Duodenal mucosa (tissue), 2 donors: ENCODE data around the gene USP10.

Source experiments
- H3K27ac ChIP-seq: one replicate; pipeline ENCODE4 v1.7.0; 2013; ENCODE audit warnings: low read depth, low read length
- H3K27me3 ChIP-seq, 2 donors: one replicate each; pipeline ENCODE4 v1.7.0; 2013; ENCODE audit warnings: low read length in 2 of 2, control low read depth in 1 of 2; ENCODE audit not compliant: insufficient read depth in 2 of 2, control insufficient read depth in 1 of 2
- H3K36me3 ChIP-seq, 2 donors: one replicate each; pipeline ENCODE4 v1.7.0; 2013; ENCODE audit warnings: low read length in 2 of 2, control low read depth in 1 of 2; ENCODE audit not compliant: insufficient read depth in 2 of 2, control insufficient read depth in 1 of 2
- H3K4me1 ChIP-seq, 2 donors: one replicate each; pipeline ENCODE4 v1.7.0; 2013; ENCODE audit warnings: low read length in 2 of 2, control low read depth in 1 of 2; ENCODE audit not compliant: insufficient read depth in 2 of 2, control insufficient read depth in 1 of 2
- H3K4me3 ChIP-seq, 2 donors: one replicate each; pipeline ENCODE4 v1.7.0; 2013; ENCODE audit warnings: low read length in 2 of 2, low read depth in 1 of 2
- H3K9ac ChIP-seq, 2 donors: one replicate each; pipeline ENCODE4 v1.7.0; 2013; ENCODE audit warnings: low read length in 2 of 2, low read depth in 1 of 2
- H3K9me3 ChIP-seq, 2 donors: one replicate each; pipeline ENCODE4 v1.7.0; 2013; ENCODE audit warnings: low read length in 2 of 2, control low read depth in 1 of 2; ENCODE audit not compliant: control insufficient read depth in 1 of 2

USP10 gene

GRCh38 chr16:84659656-84660300 is 40.0 kb upstream of the USP10 start:
- H3K4me1 ChIP-seq: peaks cover 0 to 8% of the 10 kb centered on the region in 2 donors
- peaks cover 53 to 76% of the 10 kb centered on the region in 2 donors for H3K36me3 ChIP-seq
- no peak overlapping the region for H3K9ac ChIP-seq
- H3K9me3 ChIP-seq: no peaks in the 10 kb centered on the region
- H3K27ac ChIP-seq: no peak overlapping the region
- no peaks in the 10 kb centered on the region for H3K27me3 ChIP-seq
- no peak overlapping the region for H3K4me3 ChIP-seq

GRCh38 chr16:84660973-84661372 is 38.8 kb upstream of the USP10 start:
- no peaks in the 10 kb centered on the region for H3K9me3 ChIP-seq

DNA sequence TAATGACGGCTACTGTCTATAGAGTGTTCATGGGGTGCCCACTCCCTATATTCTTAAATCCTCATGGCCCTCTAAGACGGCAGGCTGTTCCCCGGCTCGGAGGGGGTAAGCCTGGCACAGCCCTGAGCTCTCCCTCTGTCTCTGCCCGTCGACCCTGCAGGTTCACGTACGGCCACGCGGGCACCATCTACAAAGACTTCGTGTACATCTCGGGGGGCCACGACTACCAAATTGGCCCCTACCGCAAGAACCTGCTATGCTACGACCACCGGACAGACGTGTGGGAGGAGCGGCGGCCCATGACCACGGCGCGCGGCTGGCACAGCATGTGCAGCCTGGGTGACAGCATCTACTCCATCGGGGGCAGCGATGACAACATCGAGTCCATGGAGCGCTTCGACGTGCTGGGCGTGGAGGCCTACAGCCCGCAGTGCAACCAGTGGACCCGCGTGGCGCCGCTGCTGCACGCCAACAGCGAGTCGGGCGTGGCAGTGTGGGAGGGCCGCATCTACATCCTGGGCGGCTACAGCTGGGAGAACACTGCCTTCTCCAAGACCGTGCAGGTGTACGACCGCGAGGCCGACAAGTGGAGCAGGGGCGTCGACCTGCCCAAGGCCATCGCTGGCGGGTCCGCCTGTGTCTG is 38.3 kb upstream of the USP10 start:
- Histone ChIP-seq H3K9me3 (no peaks in the 10 kb centered on the region), H3K4me1 (peaks cover 9 to 17% of the 10 kb centered on the region in 2 donors), H3K27ac (no peak overlapping the region), H3K36me3 (peaks cover 56 to 88% of the 10 kb centered on the region in 2 donors), H3K9ac (no peak overlapping the region), H3K27me3 (no peaks in the 10 kb centered on the region), H3K4me3 (no peak overlapping the region)

More at GRCh38 chr16:84660973-84661372, 38.8 kb upstream of the USP10 start:
- no peak overlapping the region for H3K27ac ChIP-seq
- peaks cover 53 to 84% of the 10 kb centered on the region in 2 donors for H3K36me3 ChIP-seq
- H3K4me3 ChIP-seq: no peak overlapping the region
- no peaks in the 10 kb centered on the region for H3K27me3 ChIP-seq
- peaks cover 9 to 17% of the 10 kb centered on the region in 2 donors for H3K4me1 ChIP-seq
- no peak overlapping the region for H3K9ac ChIP-seq

DNA sequence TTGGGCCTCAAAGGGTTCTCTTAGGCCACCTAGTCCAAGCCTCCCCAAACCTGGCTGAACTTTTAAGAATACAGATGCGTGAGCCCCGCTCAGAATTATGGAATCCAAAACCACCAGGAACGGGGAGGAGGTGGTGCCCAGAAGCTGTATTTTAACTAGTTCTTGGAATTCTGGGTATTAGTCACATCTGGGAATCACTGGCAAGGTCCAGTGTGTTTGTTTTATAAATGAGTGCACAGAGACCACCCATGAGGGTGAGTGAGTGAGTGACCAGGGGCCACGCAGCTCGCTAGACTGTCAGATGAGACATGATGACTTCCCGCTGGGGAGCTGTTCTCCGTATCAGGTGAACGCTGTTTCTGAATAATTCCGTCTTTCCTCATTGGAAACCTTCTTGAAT is 37.3 kb upstream of the USP10 start:
- H3K36me3 ChIP-seq: peaks cover 51 to 79% of the 10 kb centered on the region in 2 donors
- no peak overlapping the region for H3K27ac ChIP-seq
- no peak overlapping the region for H3K9ac ChIP-seq
- peaks cover 9 to 17% of the 10 kb centered on the region in 2 donors for H3K4me1 ChIP-seq
- no peak overlapping the region for H3K4me3 ChIP-seq
- no peaks in the 10 kb centered on the region for H3K27me3 ChIP-seq
- H3K9me3 ChIP-seq: no peaks in the 10 kb centered on the region

GRCh38 chr16:84663433-84664101 is 36.2 kb upstream of the USP10 start:
- H3K27me3 ChIP-seq: no peaks in the 10 kb centered on the region
- H3K36me3 ChIP-seq: peaks cover 42 to 68% of the 10 kb centered on the region in 2 donors
- no peak overlapping the region for H3K27ac ChIP-seq
- H3K9me3 ChIP-seq: no peaks in the 10 kb centered on the region
- no peak overlapping the region for H3K9ac ChIP-seq
- no peak overlapping the region for H3K4me3 ChIP-seq
- peaks cover 9 to 17% of the 10 kb centered on the region in 2 donors for H3K4me1 ChIP-seq

DNA sequence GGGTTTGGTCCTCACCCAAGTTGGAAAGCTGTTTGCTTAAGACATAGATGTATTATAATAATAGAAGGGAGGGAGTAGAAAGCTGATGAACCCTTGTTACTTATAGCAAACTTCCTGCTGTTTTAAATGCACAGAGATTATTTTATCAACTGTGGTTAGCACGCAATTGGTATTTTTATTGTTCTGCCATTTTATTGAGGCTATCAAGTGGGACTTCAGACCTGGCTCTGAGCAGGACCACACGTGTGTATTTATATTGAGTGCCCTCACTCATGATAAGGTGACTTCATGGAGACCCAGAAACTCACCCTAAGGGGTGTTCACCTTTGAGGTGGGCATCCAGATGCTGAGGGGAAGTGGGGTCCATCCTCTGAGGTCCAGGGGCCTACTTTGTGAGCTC is 34.4 kb upstream of the USP10 start:
- Histone ChIP-seq H3K36me3 (peaks cover 29 to 50% of the 10 kb centered on the region in 2 donors), H3K27ac (no peak overlapping the region), H3K27me3 (no peaks in the 10 kb centered on the region), H3K9ac (no peak overlapping the region), H3K9me3 (no peaks in the 10 kb centered on the region), H3K4me3 (no peak overlapping the region), H3K4me1 (peaks cover 9 to 17% of the 10 kb centered on the region in 2 donors)

DNA sequence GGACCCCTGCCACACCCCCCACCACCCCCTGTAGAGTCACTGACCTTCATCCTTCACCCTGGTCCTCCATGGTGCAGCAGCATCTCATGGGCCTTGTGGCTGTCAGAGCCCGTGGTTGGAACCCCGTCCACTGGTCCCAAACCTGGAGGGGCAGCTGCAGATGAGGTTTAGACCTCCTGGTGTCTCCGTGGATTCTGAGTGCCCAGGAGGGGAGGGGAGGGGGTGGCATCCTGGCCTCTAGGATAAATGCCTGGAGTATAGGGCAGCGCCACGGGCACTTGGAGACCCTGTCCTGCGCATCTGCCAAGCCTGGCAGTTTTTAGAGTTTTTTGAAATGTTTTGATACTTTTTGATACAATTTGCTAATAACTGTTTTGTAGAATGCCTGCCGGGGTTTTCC is 34.0 kb upstream of the USP10 start:
- H3K9ac ChIP-seq: no peak overlapping the region
- peaks cover 9 to 17% of the 10 kb centered on the region in 2 donors for H3K4me1 ChIP-seq
- H3K27ac ChIP-seq: no peak overlapping the region
- H3K36me3 ChIP-seq: peaks cover 29 to 45% of the 10 kb centered on the region in 2 donors
- no peak overlapping the region for H3K4me3 ChIP-seq
- no peaks in the 10 kb centered on the region for H3K27me3 ChIP-seq
- no peaks in the 10 kb centered on the region for H3K9me3 ChIP-seq

DNA sequence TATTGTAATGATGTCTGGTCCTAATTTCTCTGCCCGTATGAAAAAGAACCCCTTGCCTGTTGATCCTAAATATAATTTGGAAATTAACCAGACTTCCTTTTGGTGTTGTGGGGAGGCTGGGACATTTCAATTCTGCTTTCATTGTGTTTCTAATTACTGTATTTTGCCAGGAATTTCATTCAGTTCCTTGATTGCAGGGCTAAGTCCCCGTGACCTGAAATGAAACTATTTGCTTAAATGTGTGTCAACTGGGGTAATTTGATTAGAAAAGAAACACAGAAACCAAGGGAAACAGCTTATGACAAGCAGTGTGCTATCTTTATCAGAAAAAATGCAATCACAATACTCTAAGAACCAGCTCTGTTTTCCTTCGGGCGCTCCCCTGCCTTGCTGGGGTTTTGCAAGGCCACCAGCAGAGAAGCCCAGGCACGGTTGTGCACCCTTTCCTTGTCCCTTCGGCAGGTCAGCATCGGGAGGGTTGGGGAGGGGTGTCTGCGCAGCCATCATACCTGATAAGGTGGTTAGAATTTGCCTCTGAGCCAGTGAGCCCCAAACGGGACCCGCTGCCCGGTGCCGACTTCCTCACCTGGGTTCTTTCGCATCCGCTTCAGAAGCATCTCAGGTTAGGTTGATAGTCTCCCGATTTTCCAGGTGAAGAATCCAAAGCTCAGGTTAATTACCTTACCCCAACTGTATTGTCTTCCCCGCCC is 32.0 kb upstream of the USP10 start:
- Histone ChIP-seq H3K9me3 (no peaks in the 10 kb centered on the region), H3K9ac (no peak overlapping the region), H3K36me3 (peaks cover 11 to 26% of the 10 kb centered on the region in 2 donors), H3K4me1 (peaks cover 9 to 17% of the 10 kb centered on the region in 2 donors), H3K27me3 (no peaks in the 10 kb centered on the region), H3K4me3 (no peak overlapping the region), H3K27ac (no peak overlapping the region)

GRCh38 chr16:84670063-84670462 is 29.7 kb upstream of the USP10 start:
- Histone ChIP-seq H3K9ac (no peak overlapping the region), H3K9me3 (no peaks in the 10 kb centered on the region)

More at GRCh38 chr16:84670063-84670462, 29.7 kb upstream of the USP10 start:
- no peak overlapping the region for H3K27ac ChIP-seq
- no peaks in the 10 kb centered on the region for H3K27me3 ChIP-seq
- peaks cover 3 to 12% of the 10 kb centered on the region in 2 donors for H3K36me3 ChIP-seq
- H3K4me3 ChIP-seq: no peak overlapping the region
- H3K4me1 ChIP-seq: peaks cover 7 to 8% of the 10 kb centered on the region in 2 donors
